OCI-LY3 (cell line): ENCODE measurements around the gene PLB1.

Experiments
- H2AFZ ChIP-seq: fragments of 200-600, 300-600 bp; shearing (Covaris generic); 2 replicates; pipeline ENCODE4 v1.6.0; 2014; ENCODE audit warnings: antibody characterized with exemption, low read depth, low read length
- H3K27ac ChIP-seq: fragments of 200-600, 300-600 bp; sonication (generic); 2 replicates; pipeline ENCODE4 v1.5.1; 2014; ENCODE audit warnings: mild to moderate bottlenecking, low read length, moderate library complexity, mixed read lengths
- H3K27me3 ChIP-seq: fragments of 200-600, 300-600 bp; sonication (generic); 2 replicates; pipeline ENCODE4 v1.6.1; 2014; ENCODE audit warnings: low read depth, low read length, mixed read lengths
- H3K36me3 ChIP-seq: fragments of 200-600, 300-600 bp; sonication (generic); replicated peaks from 2 replicates; pipeline ENCODE3; 2014; ENCODE audit warnings: low read depth, low read length, mixed read lengths
- H3K4me1 ChIP-seq: fragments of 300-600, 200-600 bp; sonication (generic); 2 replicates; pipeline ENCODE4 v1.6.1; 2014; ENCODE audit warnings: low read length, mixed read lengths
- H3K4me2 ChIP-seq: fragments of 200-600, 300-600 bp; sonication (generic); 2 replicates; pipeline ENCODE4 v1.6.1; 2014; ENCODE audit warnings: low read length, mixed read lengths
- H3K4me3 ChIP-seq: fragments of 300-600, 200-600 bp; sonication (generic); 2 replicates; pipeline ENCODE4 v1.5.1; 2014; ENCODE audit warnings: antibody characterized with exemption, mild to moderate bottlenecking, low read length, moderate library complexity
- H3K79me2 ChIP-seq: fragments of 300-600, 200-600 bp; shearing (Covaris generic); 2 replicates; pipeline ENCODE4 v1.6.1; 2014; ENCODE audit warnings: mild to moderate bottlenecking, low read length, mixed read lengths
- H3K9ac ChIP-seq: fragments of 300-600, 200-600 bp; shearing (Covaris generic); 2 replicates; pipeline ENCODE4 v1.6.0; 2014; ENCODE audit warnings: mild to moderate bottlenecking, low read length, moderate library complexity
- H3K9me3 ChIP-seq: fragments of 200-600, 300-600 bp; shearing (Covaris generic); 2 replicates; pipeline ENCODE4 v1.6.1; 2014; ENCODE audit warnings: low read length, mixed read lengths; ENCODE audit not compliant: insufficient read depth
- H4K20me1 ChIP-seq: fragments of 200-600, 300-600 bp; sonication (generic); 2 replicates; pipeline ENCODE4 v1.6.1; 2016; ENCODE audit warnings: low read length, mixed read lengths; ENCODE audit not compliant: insufficient read depth
- EZH2phosphoT487 ChIP-seq: fragments of 200-600 bp; shearing (Covaris generic); IDR thresholded peaks from 2 replicates; pipeline ENCODE4 v1.6.1; 2018; ENCODE audit warnings: antibody characterized with exemption, mixed run types, low read depth
- TF ChIP-seq, protein P1 (sequence below): fragments of 200-600, 300-600 bp; sonication (generic); IDR thresholded peaks from 2 replicates; pipeline ENCODE4 v1.5.1; 2014; ENCODE audit warnings: antibody characterized with exemption, low read length, low read depth

The PLB1 gene

GRCh38 chr2:28463211-28463816, 32.5 kb upstream of the PLB1 start:
- H3K79me2 ChIP-seq: no peaks in the 10 kb centered on the region
- no peak overlapping the region for H3K4me2 ChIP-seq
- no peaks in the 10 kb centered on the region for H3K9me3 ChIP-seq
- no peak overlapping the region for H3K27ac ChIP-seq
- H3K9ac ChIP-seq: no peak overlapping the region
- H3K4me3 ChIP-seq: no peak overlapping the region
- TF ChIP-seq, protein P1, sequence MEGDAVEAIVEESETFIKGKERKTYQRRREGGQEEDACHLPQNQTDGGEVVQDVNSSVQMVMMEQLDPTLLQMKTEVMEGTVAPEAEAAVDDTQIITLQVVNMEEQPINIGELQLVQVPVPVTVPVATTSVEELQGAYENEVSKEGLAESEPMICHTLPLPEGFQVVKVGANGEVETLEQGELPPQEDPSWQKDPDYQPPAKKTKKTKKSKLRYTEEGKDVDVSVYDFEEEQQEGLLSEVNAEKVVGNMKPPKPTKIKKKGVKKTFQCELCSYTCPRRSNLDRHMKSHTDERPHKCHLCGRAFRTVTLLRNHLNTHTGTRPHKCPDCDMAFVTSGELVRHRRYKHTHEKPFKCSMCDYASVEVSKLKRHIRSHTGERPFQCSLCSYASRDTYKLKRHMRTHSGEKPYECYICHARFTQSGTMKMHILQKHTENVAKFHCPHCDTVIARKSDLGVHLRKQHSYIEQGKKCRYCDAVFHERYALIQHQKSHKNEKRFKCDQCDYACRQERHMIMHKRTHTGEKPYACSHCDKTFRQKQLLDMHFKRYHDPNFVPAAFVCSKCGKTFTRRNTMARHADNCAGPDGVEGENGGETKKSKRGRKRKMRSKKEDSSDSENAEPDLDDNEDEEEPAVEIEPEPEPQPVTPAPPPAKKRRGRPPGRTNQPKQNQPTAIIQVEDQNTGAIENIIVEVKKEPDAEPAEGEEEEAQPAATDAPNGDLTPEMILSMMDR: no peak
- TF ChIP-seq EZH2phosphoT487: no peak
- no peaks in the 10 kb centered on the region; the same call in 1 of the 2 replicates for H3K4me1 ChIP-seq
- H2AFZ ChIP-seq: no peak overlapping the region
- no peaks in the 10 kb centered on the region for H4K20me1 ChIP-seq
- H3K27me3 ChIP-seq: peaks cover 17% of the 10 kb centered on the region
- no peaks in the 10 kb centered on the region for H3K36me3 ChIP-seq

GRCh38 chr2:28463893-28464292, 32.0 kb upstream of the PLB1 start:
- H3K9me3 ChIP-seq: no peaks in the 10 kb centered on the region
- no peak overlapping the region for H3K27ac ChIP-seq
- H2AFZ ChIP-seq: no peak overlapping the region
- no peaks in the 10 kb centered on the region; the same call in 1 of the 2 replicates for H3K4me1 ChIP-seq
- no peaks in the 10 kb centered on the region for H3K36me3 ChIP-seq
- no peak overlapping the region for H3K9ac ChIP-seq
- H3K27me3 ChIP-seq: peaks cover 17% of the 10 kb centered on the region
- no peaks in the 10 kb centered on the region for H4K20me1 ChIP-seq
- TF ChIP-seq, protein P1: no peak
- no peak for TF ChIP-seq EZH2phosphoT487
- H3K4me3 ChIP-seq: no peak overlapping the region
- no peaks in the 10 kb centered on the region for H3K79me2 ChIP-seq
- H3K4me2 ChIP-seq: no peak overlapping the region

DNA sequence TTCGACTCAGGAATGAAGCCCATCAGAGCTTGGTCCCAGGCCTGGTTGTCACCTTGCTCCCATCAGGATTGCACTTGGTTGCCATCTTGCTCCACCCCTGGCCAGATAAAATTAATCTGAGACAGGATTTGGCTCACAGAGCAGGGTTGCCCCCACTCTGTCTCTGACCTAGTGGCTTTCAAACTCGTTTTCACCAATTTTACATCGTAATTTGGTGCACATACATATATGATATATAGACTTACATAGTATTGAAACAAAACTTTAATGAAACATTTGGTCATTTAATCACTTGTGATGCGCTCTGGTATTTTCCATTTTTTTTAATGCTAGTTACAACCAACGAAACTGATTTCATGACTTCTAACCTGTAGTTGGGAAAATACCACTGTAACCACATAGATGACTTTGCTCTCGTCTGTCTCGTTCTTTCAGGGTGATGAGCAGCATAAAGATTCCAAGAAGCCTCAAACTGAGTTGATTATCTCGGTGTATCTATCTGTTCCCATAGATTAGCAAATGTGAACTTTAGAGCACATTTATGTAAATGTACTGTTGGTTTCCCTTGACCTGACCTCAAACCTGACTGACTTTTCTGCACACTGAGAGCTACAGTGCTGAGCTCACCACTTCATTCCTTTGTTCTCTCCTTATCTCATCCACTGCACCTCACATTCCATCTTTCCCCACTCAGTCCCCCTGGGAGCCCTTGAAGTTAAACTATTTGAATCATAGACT, 30.5 kb upstream of the PLB1 start:
- Histone ChIP-seq H3K36me3 (no peaks in the 10 kb centered on the region), H3K27me3 (peaks cover 17% of the 10 kb centered on the region), H3K9me3 (no peaks in the 10 kb centered on the region), H3K79me2 (no peaks in the 10 kb centered on the region), H3K27ac (no peak overlapping the region), H3K4me3 (no peak overlapping the region), H3K4me1 (peaks cover 3% of the 10 kb centered on the region; the same call in 1 of the 2 replicates), H3K9ac (no peak overlapping the region), H4K20me1 (no peaks in the 10 kb centered on the region), H2AFZ (no peak overlapping the region), H3K4me2 (no peak overlapping the region; the same call in 1 of the 2 replicates)
- TF ChIP-seq, protein P1: no peak
- TF ChIP-seq EZH2phosphoT487: no peak

DNA sequence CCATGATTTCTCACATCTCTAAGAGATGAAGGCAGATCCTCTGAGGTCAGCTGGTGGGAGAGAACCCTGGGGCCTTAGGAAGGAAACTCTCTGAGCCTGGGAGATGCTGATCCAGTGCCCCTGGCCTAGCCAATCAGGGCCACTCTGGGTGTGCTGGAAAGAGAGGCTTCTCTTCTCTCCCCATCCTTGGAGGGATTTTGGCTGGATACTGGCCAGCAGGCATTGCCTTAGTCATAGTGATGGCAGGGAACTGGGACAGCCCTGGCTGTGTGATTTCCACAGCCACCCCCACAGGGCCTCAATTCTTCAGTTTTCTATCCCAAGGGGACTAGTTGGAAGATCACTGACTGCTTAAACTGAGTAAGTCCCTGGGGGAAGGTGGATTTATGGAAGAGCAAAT, 26.6 kb upstream of the PLB1 start:
- no peak overlapping the region for H3K4me2 ChIP-seq
- H3K27me3 ChIP-seq: no peaks in the 10 kb centered on the region
- H3K4me1 ChIP-seq: peaks cover 4% of the 10 kb centered on the region; the same call in 1 of the 2 replicates
- H3K9ac ChIP-seq: no peak overlapping the region
- no peaks in the 10 kb centered on the region for H3K79me2 ChIP-seq
- no peaks in the 10 kb centered on the region for H3K36me3 ChIP-seq
- no peak overlapping the region for H2AFZ ChIP-seq
- no peaks in the 10 kb centered on the region for H4K20me1 ChIP-seq
- no peaks in the 10 kb centered on the region for H3K9me3 ChIP-seq
- H3K4me3 ChIP-seq: no peak overlapping the region
- no peak overlapping the region for H3K27ac ChIP-seq
- no peak for TF ChIP-seq EZH2phosphoT487
- TF ChIP-seq, protein P1: no peak
